Natural killer cell (primary cell): ENCODE measurements around the gene ST6GALNAC3. TPM values are rescaled to one million over a fixed set of nuclear protein-coding genes. Genes with fewer than 3 reads are reported as not detected.

Experiments
- ATAC-seq, 3 donors: fragments of 150-1000 bp in 2 of 3; fragments of 200-7000 bp in 1 of 3; cut with Tn5 transposase; 1 replicate in 1 of 3; 2 replicates in 2 of 3; pipeline ENCODE4 v1.10.0; 2021; ENCODE audit warnings: mild to moderate bottlenecking in 2 of 3, moderate library complexity in 2 of 3
- DNase-seq, 2 donors: peaks; one replicate each; pipeline versions ENCODE4 v3.0.0 to v3.0.0-alpha.2; 2013 to 2021; ENCODE audit warnings: mixed read lengths in 1 of 2
- H3K27ac ChIP-seq: one replicate; pipeline ENCODE4 v1.5.1; 2013; ENCODE audit warnings: mild to moderate bottlenecking, low read length
- H3K27me3 ChIP-seq: one replicate; pipeline ENCODE4 v1.6.1; 2013; ENCODE audit warnings: low read length; ENCODE audit not compliant: control insufficient read depth, insufficient read depth
- H3K36me3 ChIP-seq: one replicate; pipeline ENCODE4 v1.6.1; 2013; ENCODE audit warnings: low read length; ENCODE audit not compliant: control insufficient read depth, insufficient read depth
- H3K4me1 ChIP-seq: one replicate; pipeline ENCODE4 v1.6.1; 2013; ENCODE audit warnings: low read length; ENCODE audit not compliant: control insufficient read depth, insufficient read depth
- H3K4me3 ChIP-seq: one replicate; pipeline ENCODE4 v1.5.1; 2013; ENCODE audit warnings: low read length
- H3K9me3 ChIP-seq: one replicate; pipeline ENCODE4 v1.6.1; 2013; ENCODE audit warnings: low read length; ENCODE audit not compliant: control insufficient read depth, insufficient read depth
- H3K27ac Mint-ChIP-seq, 2 donors: one replicate each; pipeline ENCODE4 v1.8.0; 2022; ENCODE audit warnings: mild to moderate bottlenecking in 2 of 2, mixed read lengths in 2 of 2, moderate library complexity in 1 of 2
- H3K27me3 Mint-ChIP-seq, 2 donors: one replicate each; pipeline ENCODE4 v1.8.0; 2022; ENCODE audit warnings: low read depth in 2 of 2, mixed read lengths in 2 of 2
- H3K36me3 Mint-ChIP-seq: one replicate; pipeline ENCODE4 v1.8.0; 2022; ENCODE audit warnings: mixed read lengths
- H3K4me1 Mint-ChIP-seq, 2 donors: one replicate each; pipeline ENCODE4 v1.8.0; 2022; ENCODE audit warnings: mixed read lengths in 2 of 2
- H3K4me3 Mint-ChIP-seq: one replicate; pipeline ENCODE4 v1.8.0; 2022; ENCODE audit warnings: mild to moderate bottlenecking, moderate library complexity, mixed read lengths
- H3K9me3 Mint-ChIP-seq, 2 donors: one replicate each; pipeline ENCODE4 v1.8.0; 2022; ENCODE audit warnings: mixed read lengths in 2 of 2
- CTCF ChIP-seq: fragments of 200-600 bp; IDR thresholded peaks from one replicate; pipeline ENCODE4 v1.8.0; 2022; ENCODE audit warnings: antibody characterized with exemption
- WGBS: methylation state at CpG from one replicate; pipeline ENCODE4 v1.1.7; 2013; ENCODE audit warnings: missing lambda C conversion rate; ENCODE audit not compliant: insufficient coverage; 5-methylcytosine and 5-hydroxymethylcytosine counted together
- intact Hi-C: fragments of 100-400 bp; cut with micrococcal nuclease; formaldehyde crosslinking; loops from one replicate; pipeline ENCODE4 v1.14.2; 2022
- total RNA-seq, 4 donors: library from RNA; stranded (reverse); fragments of 120-200 nt in 1 of 4; gene quantifications; one replicate each; pipeline versions ENCODE4 v1.2.3 to v1.2.4, GENCODE V29; 2013 to 2022

The ST6GALNAC3 gene
- total RNA-seq, 3 donors from 2014 or later (not counting 1 experiment from before 2014, with no cell fraction given): not detected

DNA sequence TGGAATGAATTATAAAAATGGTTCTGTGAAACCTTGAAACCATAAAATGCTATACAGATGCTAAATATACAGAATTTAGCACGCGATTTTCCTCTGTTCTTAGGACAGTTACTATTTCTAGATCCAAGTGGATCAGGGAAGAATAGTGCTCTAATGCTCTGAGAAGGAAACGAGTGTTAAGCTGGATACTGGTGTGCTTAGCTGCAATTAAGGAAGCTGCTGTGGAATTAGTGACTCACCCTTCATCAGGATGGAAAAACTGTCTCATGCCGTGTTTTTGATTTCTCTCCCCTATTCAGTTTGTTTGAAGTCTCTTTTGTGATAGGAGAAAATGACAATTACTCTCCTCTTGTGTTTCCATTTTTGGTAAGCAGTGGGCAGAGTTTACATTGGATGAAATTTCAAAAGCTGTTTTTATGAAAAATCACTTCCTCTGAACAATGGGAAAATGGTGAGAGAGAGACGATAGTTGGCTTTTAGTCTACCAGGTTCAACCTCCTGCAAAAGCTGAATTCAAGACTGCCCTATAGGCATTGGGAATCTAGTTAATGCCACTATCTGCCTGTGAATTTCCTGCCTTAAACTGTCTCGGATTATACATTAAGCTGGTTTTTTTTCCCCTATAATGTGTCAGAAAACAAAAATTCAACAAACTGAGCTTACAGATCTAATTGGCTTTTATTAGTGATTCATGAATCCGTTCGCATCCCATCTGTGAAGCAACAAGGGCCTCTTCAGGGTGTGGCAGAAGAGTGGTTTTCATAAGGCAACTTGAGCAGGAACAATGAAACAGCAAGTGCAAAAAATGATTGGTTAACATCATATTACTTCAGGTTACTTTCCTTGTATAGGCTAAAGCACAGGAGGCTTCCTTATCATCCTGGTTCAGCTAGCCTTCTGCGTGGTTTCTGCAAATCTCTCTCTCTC lies 179.8 kb downstream of the ST6GALNAC3 start:
- Histone ChIP-seq H3K36me3 (no peaks in the 10 kb centered on the region), H3K27ac (no peak overlapping the region), H3K9me3 (no peaks in the 10 kb centered on the region), H3K27me3 (no peaks in the 10 kb centered on the region), H3K4me1 (no peaks in the 10 kb centered on the region), H3K4me3 (no peak overlapping the region)
- Mint-ChIP-seq H3K27me3 (peaks cover 0 to 4% of the 10 kb centered on the region in 2 donors), H3K4me1 (peaks cover 0 to 8% of the 10 kb centered on the region in 2 donors), H3K9me3 (no peaks in the 10 kb centered on the region), H3K36me3 (no peaks in the 10 kb centered on the region), H3K4me3 (no peak overlapping the region), H3K27ac (no peak overlapping the region)
- intact Hi-C loops: no loop called here
- no peak for ATAC-seq
- 80% methylated on average over 8 of the region's 9 CpGs for WGBS
- TF ChIP-seq CTCF: no peak
- no peak for DNase-seq

DNA sequence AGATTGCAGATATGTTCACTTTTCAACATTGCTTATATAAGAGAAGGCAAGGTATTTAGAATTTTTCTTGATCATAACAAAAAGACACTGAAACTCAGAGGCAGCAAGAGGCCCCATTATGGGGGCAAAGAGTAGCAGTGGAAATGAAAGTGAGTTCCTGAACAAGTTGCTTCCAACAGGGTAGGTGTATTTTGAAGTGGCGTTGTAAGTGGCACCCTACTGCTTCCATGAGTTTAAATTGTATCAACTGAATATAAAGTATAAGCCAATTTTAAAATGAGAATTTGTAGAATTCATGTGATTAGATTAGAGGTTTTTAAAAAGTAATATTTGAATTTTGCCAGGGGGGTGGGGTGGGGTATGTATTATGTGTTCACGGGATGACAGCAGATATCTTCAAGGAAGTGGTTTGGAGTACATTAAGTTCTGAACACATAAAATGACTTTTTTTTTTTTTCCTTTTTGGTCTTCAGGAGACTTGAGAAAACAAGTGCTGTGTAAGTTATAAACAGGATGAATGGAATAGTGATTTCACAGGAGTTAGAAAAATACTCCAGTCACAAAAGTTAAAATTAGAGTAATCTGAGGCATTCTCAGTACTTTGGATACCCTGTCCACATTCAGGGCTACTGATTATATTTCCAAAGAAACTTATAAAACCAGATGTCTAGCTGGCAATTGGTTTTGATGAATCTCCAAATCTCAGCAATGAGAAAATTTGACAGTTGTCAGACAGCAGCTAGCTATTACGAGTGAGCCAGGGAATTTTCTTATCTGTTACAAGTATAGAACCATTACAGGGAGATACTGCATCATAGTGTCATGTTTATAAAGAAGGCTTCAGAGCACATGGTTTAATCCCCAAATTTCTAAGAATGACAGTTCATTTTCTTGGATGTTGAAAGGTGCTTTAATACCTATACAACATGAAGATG lies 182.0 kb downstream of the ST6GALNAC3 start:
- intact Hi-C loops: no loop called here
- no peaks in the 10 kb centered on the region for H3K4me1 ChIP-seq

DNA sequence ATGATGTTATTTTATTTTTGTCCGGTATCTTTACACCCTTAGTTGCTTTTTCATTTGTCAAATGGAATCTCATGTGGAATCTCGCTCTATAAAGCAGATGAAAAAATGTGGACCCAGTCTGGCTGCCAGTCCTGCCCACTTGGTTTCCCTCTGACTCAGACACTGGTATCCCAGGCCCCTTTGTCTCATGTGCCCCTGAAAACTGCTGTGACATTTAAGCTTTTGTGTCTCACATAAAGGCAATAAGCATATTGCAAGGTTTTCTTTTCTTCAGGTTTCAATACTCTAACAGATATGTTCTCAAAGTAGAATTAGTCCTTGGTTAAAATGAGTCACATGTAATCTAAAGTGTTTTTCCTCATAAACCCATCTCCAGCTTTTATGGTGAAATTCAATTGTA lies 183.3 kb downstream of the ST6GALNAC3 start:
- no peak overlapping the region for H3K4me3 Mint-ChIP-seq
- WGBS: 89% methylated on average over 2 of the region's 2 CpGs
- no peak overlapping the region for H3K27ac ChIP-seq
- no peak for ATAC-seq
- no peaks in the 10 kb centered on the region for H3K9me3 ChIP-seq
- no peaks in the 10 kb centered on the region for H3K36me3 ChIP-seq
- H3K4me3 ChIP-seq: no peak overlapping the region
- TF ChIP-seq CTCF: no peak
- no peaks in the 10 kb centered on the region for H3K9me3 Mint-ChIP-seq
- H3K4me1 Mint-ChIP-seq: peaks cover 6 to 8% of the 10 kb centered on the region in 2 donors
- no peaks in the 10 kb centered on the region for H3K27me3 ChIP-seq
- no peaks in the 10 kb centered on the region for H3K27me3 Mint-ChIP-seq
- intact Hi-C loops: no loop called here
- H3K36me3 Mint-ChIP-seq: no peaks in the 10 kb centered on the region
- no peaks in the 10 kb centered on the region for H3K4me1 ChIP-seq
- H3K27ac Mint-ChIP-seq: no peak overlapping the region
- DNase-seq: no peak

More for the DNA sequence above, 182.0 kb downstream of the ST6GALNAC3 start:
- ATAC-seq (no peak), DNase-seq (peak in 1 of 2 donors; percentile 20)
- no peaks in the 10 kb centered on the region for H3K9me3 Mint-ChIP-seq
- H3K36me3 Mint-ChIP-seq: no peaks in the 10 kb centered on the region
- H3K27ac ChIP-seq: no peak overlapping the region
- WGBS: 47% methylated on average over 3 of the region's 3 CpGs
- no peak overlapping the region for H3K4me3 Mint-ChIP-seq
- TF ChIP-seq CTCF: no peak
- peaks cover 6 to 8% of the 10 kb centered on the region in 2 donors for H3K4me1 Mint-ChIP-seq
- no peak overlapping the region for H3K27ac Mint-ChIP-seq
- no peaks in the 10 kb centered on the region for H3K36me3 ChIP-seq
- no peaks in the 10 kb centered on the region for H3K27me3 ChIP-seq
- H3K4me3 ChIP-seq: no peak overlapping the region
- H3K9me3 ChIP-seq: no peaks in the 10 kb centered on the region
- H3K27me3 Mint-ChIP-seq: peaks cover 0 to 1% of the 10 kb centered on the region in 2 donors
